H9 (cell line): ENCODE data around the gene CFAP100. TPM values are rescaled to one million over a fixed set of nuclear protein-coding genes. Genes with fewer than 3 reads are reported as not detected.

Source experiments
- DNase-seq: peaks from one replicate; pipeline ENCODE4 v3.0.0-alpha.2; 2017
- H2AFZ ChIP-seq: one replicate; pipeline ENCODE4 v1.6.1; 2013; ENCODE audit warnings: mild to moderate bottlenecking, low read length, control low read depth, moderate library complexity
- H2AK5ac ChIP-seq: 2 replicates; pipeline ENCODE4 v1.6.1; 2013; ENCODE audit warnings: low read length, control low read depth, mixed read lengths; ENCODE audit not compliant: insufficient read length
- H2BK120ac ChIP-seq: one replicate; pipeline ENCODE4 v1.6.1; 2013; ENCODE audit warnings: low read depth, mild to moderate bottlenecking, low read length, control low read depth, inconsistent platforms; ENCODE audit not compliant: poor library complexity, severe bottlenecking
- H2BK12ac ChIP-seq: 2 replicates; pipeline ENCODE4 v1.6.1; 2013; ENCODE audit warnings: low read length, control low read depth, mixed read lengths, low read depth; ENCODE audit not compliant: insufficient read length
- H2BK15ac ChIP-seq: 2 replicates; pipeline ENCODE4 v1.6.1; 2013; ENCODE audit warnings: low read depth, low read length, control low read depth
- H2BK20ac ChIP-seq: one replicate; pipeline ENCODE4 v1.6.1; 2013; ENCODE audit warnings: low read depth, mild to moderate bottlenecking, low read length, control low read depth, inconsistent platforms; ENCODE audit not compliant: poor library complexity, severe bottlenecking
- H2BK5ac ChIP-seq: 2 replicates; pipeline ENCODE4 v1.6.1; 2013; ENCODE audit warnings: low read length, control low read depth, mixed read lengths; ENCODE audit not compliant: insufficient read length
- H3K14ac ChIP-seq: 2 replicates; pipeline ENCODE4 v1.6.1; 2013; ENCODE audit warnings: low read length, control low read depth; ENCODE audit not compliant: insufficient read depth
- H3K18ac ChIP-seq: 2 replicates; pipeline ENCODE4 v1.6.1; 2013; ENCODE audit warnings: low read depth, mild to moderate bottlenecking, mixed read lengths, low read length, control low read depth; ENCODE audit not compliant: insufficient read length
- H3K23ac ChIP-seq: 2 replicates; pipeline ENCODE4 v1.6.1; 2013; ENCODE audit warnings: low read length, control low read depth, mixed read lengths, low read depth; ENCODE audit not compliant: insufficient read length
- H3K23me2 ChIP-seq: 2 replicates; pipeline ENCODE4 v1.6.1; 2013; ENCODE audit warnings: low read depth, mild to moderate bottlenecking, mixed read lengths, low read length, control low read depth; ENCODE audit not compliant: insufficient read length, poor library complexity, severe bottlenecking
- H3K27ac ChIP-seq: 2 replicates; pipeline ENCODE4 v1.5.1; 2013; ENCODE audit warnings: low read length, control low read depth, mixed read lengths, low read depth; ENCODE audit not compliant: insufficient read length
- H3K27me3 ChIP-seq: 2 replicates; pipeline ENCODE4 v1.6.1; 2013; ENCODE audit warnings: low read length, control low read depth, inconsistent platforms; ENCODE audit not compliant: insufficient read depth
- H3K4ac ChIP-seq: 2 replicates; pipeline ENCODE4 v1.6.1; 2013; ENCODE audit warnings: low read depth, mild to moderate bottlenecking, control low read depth, inconsistent platforms, low read length, moderate library complexity
- H3K4me1 ChIP-seq: 2 replicates; pipeline ENCODE4 v1.6.1; 2013; ENCODE audit warnings: low read length, control low read depth, inconsistent platforms; ENCODE audit not compliant: insufficient read depth
- H3K4me2 ChIP-seq: 2 replicates; pipeline ENCODE4 v1.6.1; 2013; ENCODE audit warnings: low read length, control low read depth, mixed read lengths; ENCODE audit not compliant: insufficient read length, insufficient read depth
- H3K56ac ChIP-seq: 2 replicates; pipeline ENCODE4 v1.6.1; 2013; ENCODE audit warnings: low read depth, mild to moderate bottlenecking, mixed read lengths, low read length, control low read depth; ENCODE audit not compliant: insufficient read length
- H3K79me1 ChIP-seq: 2 replicates; pipeline ENCODE4 v1.6.1; 2013; ENCODE audit warnings: low read depth, mild to moderate bottlenecking, moderate library complexity, low read length, control low read depth, inconsistent platforms; ENCODE audit not compliant: insufficient read depth, poor library complexity, severe bottlenecking
- H3K79me2 ChIP-seq: 2 replicates; pipeline ENCODE4 v1.6.1; 2013; ENCODE audit warnings: low read length, control low read depth, inconsistent platforms; ENCODE audit not compliant: insufficient read depth
- H3K9ac ChIP-seq: 2 replicates; pipeline ENCODE4 v1.6.1; 2013; ENCODE audit warnings: low read length, control low read depth, mixed read lengths; ENCODE audit not compliant: insufficient read length; ENCODE audit errors: extremely low read depth
- H3K9me3 ChIP-seq: one replicate; pipeline ENCODE4 v1.6.1; 2013; ENCODE audit warnings: low read depth, low read length, inconsistent platforms; ENCODE audit not compliant: control insufficient read depth
- H3T11ph ChIP-seq: one replicate; pipeline ENCODE4 v1.6.1; 2013; ENCODE audit warnings: mild to moderate bottlenecking, low read length, control low read depth, inconsistent platforms
- H4K20me1 ChIP-seq: one replicate; pipeline ENCODE4 v1.6.1; 2013; ENCODE audit not compliant: control insufficient read depth, insufficient read length, insufficient read depth
- H4K5ac ChIP-seq: 2 replicates; pipeline ENCODE4 v1.6.1; 2013; ENCODE audit warnings: low read depth, mild to moderate bottlenecking, mixed read lengths, low read length, control low read depth; ENCODE audit not compliant: insufficient read length
- H4K8ac ChIP-seq: replicated peaks from 2 replicates; pipeline ENCODE4 v1.6.1; 2013; ENCODE audit warnings: low read length, control low read depth, mixed read lengths, low read depth; ENCODE audit not compliant: insufficient read length
- H4K91ac ChIP-seq: 2 replicates; pipeline ENCODE4 v1.6.1; 2013; ENCODE audit warnings: low read depth, mild to moderate bottlenecking, moderate library complexity, mixed read lengths, low read length, control low read depth; ENCODE audit not compliant: insufficient read length
- H3K27ac Mint-ChIP-seq, 3 experiments: 2 replicates in 2 of 3; 3 replicates in 1 of 3; pipeline ENCODE4 v1.8.0; 2020 to 2021; ENCODE audit warnings: mixed read lengths in 3 of 3, mild to moderate bottlenecking in 1 of 3, moderate library complexity in 1 of 3
- H3K27me3 Mint-ChIP-seq: 2 replicates; pipeline ENCODE4 v1.8.0; 2021; ENCODE audit warnings: low read depth, mild to moderate bottlenecking, moderate library complexity, mixed read lengths
- H3K36me3 Mint-ChIP-seq, 3 experiments: 2 replicates in 2 of 3; 3 replicates in 1 of 3; pipeline ENCODE4 v1.8.0; 2020 to 2021; ENCODE audit warnings: low read depth in 3 of 3, mixed read lengths in 3 of 3; ENCODE audit not compliant: insufficient read depth in 1 of 3
- H3K4me1 Mint-ChIP-seq, 2 experiments: 2 replicates each; pipeline ENCODE4 v1.8.0; 2020; ENCODE audit warnings: mixed read lengths in 2 of 2
- H3K4me3 Mint-ChIP-seq, 2 experiments: 2 replicates in 1 of 2; 3 replicates in 1 of 2; pipeline ENCODE4 v1.8.0; 2020 to 2021; ENCODE audit warnings: mild to moderate bottlenecking in 2 of 2, mixed read lengths in 2 of 2, moderate library complexity in 1 of 2
- H3K9me3 Mint-ChIP-seq, 2 experiments: 2 replicates in 1 of 2; 3 replicates in 1 of 2; pipeline ENCODE4 v1.8.0; 2020; ENCODE audit warnings: mild to moderate bottlenecking in 2 of 2, mixed read lengths in 2 of 2, moderate library complexity in 1 of 2
- CTCF ChIP-seq: fragments of 200-600 bp; sonication (generic); conservative IDR thresholded peaks from 3 replicates; pipeline ENCODE4 v1.8.0; 2021; ENCODE audit warnings: antibody characterized with exemption, mild to moderate bottlenecking
- WGBS: extraction: QIAGEN DNeasy Blood & Tissue Kit; methylation state at CpG from one replicate; pipeline ENCODE4 v1.1.7; 2013; ENCODE audit warnings: missing lambda C conversion rate, low lambda C conversion rate, mixed read lengths; ENCODE audit not compliant: insufficient read length; ENCODE audit errors: extremely low coverage; 5-methylcytosine and 5-hydroxymethylcytosine counted together
- total RNA-seq: library from RNA; stranded (reverse); gene quantifications from 2 replicates; pipeline ENCODE4 v1.2.1, GENCODE V29; 2021

Gene CFAP100
- total RNA-seq, 1 experiment from 2014 or later, result 0.44 TPM

GRCh38 chr3:126365351-126366277 lies 29.1 kb upstream of the CFAP100 start:
- no peak overlapping the region for H2AFZ ChIP-seq
- no peaks in the 10 kb centered on the region for H3K79me1 ChIP-seq
- no CpG with 5 or more reads among the region's 11 CpGs for WGBS

More at GRCh38 chr3:126365351-126366277, 29.1 kb upstream of the CFAP100 start:
- H4K8ac ChIP-seq, result no peak overlapping the region
- no peak overlapping the region for H2BK5ac ChIP-seq
- H3K4me1 ChIP-seq, result peaks cover 4% of the 10 kb centered on the region; the same call in 1 of the 2 replicates
- H2BK12ac ChIP-seq, result no peak overlapping the region
- H3K14ac ChIP-seq, result no peak overlapping the region
- H4K5ac ChIP-seq, result no peak overlapping the region
- H3K23me2 ChIP-seq, result no peaks in the 10 kb centered on the region
- no peak overlapping the region for H3K4me2 ChIP-seq
- H3K4me3 Mint-ChIP-seq, result no peak overlapping the region
- peak; percentile 47 for TF ChIP-seq CTCF
- H3K18ac ChIP-seq, result no peak overlapping the region
- no peak overlapping the region for H3T11ph ChIP-seq
- peaks cover 32 to 34% of the 10 kb centered on the region in 2 experiments for H3K4me1 Mint-ChIP-seq
- no peak overlapping the region for H2BK20ac ChIP-seq
- no peak overlapping the region for H2BK120ac ChIP-seq
- H3K27ac Mint-ChIP-seq, result no peak overlapping the region
- no peaks in the 10 kb centered on the region for H3K9me3 ChIP-seq
- peaks cover 12% of the 10 kb centered on the region for H3K27me3 Mint-ChIP-seq
- 0 out of 5 replicates have a peak, but pooled peaks cover 0 to 2% of the 10 kb centered on the region in 2 experiments for H3K9me3 Mint-ChIP-seq
- no peak overlapping the region for H2BK15ac ChIP-seq
- no peak overlapping the region for H3K27ac ChIP-seq
- H3K9ac ChIP-seq, result no peak overlapping the region
- H3K36me3 Mint-ChIP-seq, result no peaks in the 10 kb centered on the region
- H3K23ac ChIP-seq, result no peak overlapping the region
- H3K79me2 ChIP-seq, result no peaks in the 10 kb centered on the region
- H3K56ac ChIP-seq, result no peak overlapping the region
- DNase-seq, result no peak
- H2AK5ac ChIP-seq, result no peak overlapping the region
- H3K27me3 ChIP-seq, result no peaks in the 10 kb centered on the region
- H3K4ac ChIP-seq, result no peak overlapping the region
- H4K91ac ChIP-seq, result no peak overlapping the region
- no peaks in the 10 kb centered on the region for H4K20me1 ChIP-seq
